ENCODE data around the gene USP15.

Gene USP15

DNA sequence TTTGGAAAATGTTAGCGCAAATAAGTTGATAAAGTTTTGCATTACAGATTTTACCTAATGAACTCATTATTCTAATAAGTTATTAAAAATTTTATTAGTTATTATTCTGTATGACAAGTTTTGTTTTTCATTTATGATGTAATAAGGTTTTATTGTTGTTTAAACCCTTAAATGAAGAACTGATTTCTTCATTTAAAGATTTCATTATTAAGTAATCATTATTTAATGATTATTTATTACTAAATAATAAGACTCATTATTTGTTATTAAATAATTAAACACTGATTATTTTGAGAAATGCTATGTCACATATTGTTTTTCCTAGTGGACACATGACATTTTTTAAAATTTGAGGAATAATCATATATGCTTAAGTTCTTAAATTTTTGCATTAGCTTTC is 34.2 kb downstream of the USP15 start:
- in situ Hi-C loops (cut with HindIII; ENCODE audit: low pct_unique_long_range_greater_than_20kb, low sequenced_read_pairs): no loop called here

GRCh38 chr12:62296001-62296400 is 35.8 kb downstream of the USP15 start:
- in situ Hi-C loops (cut with HindIII; ENCODE audit: low pct_unique_long_range_greater_than_20kb, low sequenced_read_pairs): no loop called here
- TF ChIP-seq JUND (IDR thresholded peaks at IDR 0.05; ENCODE audit: low read depth): no peak
- DNase-seq (ENCODE audit: low read depth in 1 of 2, low spot score in 1 of 2): no peak

More for the DNA sequence above, 34.2 kb downstream of the USP15 start:
- no peak for DNase-seq (ENCODE audit: low read depth in 1 of 2, low spot score in 1 of 2)
- no peak for TF ChIP-seq JUND (IDR thresholded peaks at IDR 0.05; ENCODE audit: low read depth)

DNA sequence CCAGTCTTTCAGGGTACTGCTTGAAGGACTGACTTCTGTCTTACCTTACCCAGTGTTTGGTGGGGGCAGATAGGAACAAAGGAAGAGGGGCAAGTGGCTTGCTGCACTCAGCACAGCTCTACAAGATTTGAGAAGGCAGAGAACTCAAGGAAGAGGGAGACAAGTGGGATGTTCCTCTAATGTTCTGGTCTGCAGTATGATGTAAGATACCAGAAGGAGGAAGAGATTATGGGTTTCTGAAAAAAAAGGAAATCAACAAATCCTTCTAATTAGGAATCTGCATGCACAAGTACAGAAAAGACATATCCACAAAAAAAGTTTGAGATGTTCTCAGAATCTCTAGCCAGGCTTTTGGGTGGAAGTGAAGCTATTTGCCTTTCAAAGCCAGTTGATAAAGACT is 37.1 kb downstream of the USP15 start:
- no peak for TF ChIP-seq JUND (IDR thresholded peaks at IDR 0.05; ENCODE audit: low read depth)
- DNase-seq (ENCODE audit: low read depth in 1 of 2, low spot score in 1 of 2): no peak
- in situ Hi-C loops (cut with HindIII; ENCODE audit: low pct_unique_long_range_greater_than_20kb, low sequenced_read_pairs): no loop called here

DNA sequence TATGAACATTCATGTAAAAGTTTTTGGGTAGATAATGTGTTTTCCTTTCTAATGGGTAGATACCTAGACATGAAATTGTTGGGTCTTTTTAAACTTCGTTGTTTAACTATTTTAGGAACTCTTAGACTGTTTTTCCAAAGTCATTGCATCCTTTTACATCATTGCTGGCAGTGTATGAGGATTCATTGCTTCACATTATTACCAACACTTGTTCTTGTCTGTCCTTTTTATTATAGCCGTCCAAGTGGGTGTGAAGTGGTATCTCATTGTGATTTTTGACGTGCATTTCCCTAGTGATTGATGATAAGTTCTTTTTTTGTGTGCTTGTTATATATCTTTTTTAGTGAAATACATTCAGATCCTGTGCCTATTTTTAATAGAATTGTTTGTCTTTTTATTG is 39.4 kb downstream of the USP15 start:
- no peak for DNase-seq (ENCODE audit: low read depth in 1 of 2, low spot score in 1 of 2)
- TF ChIP-seq JUND (IDR thresholded peaks at IDR 0.05; ENCODE audit: low read depth): no peak
- in situ Hi-C loops (cut with HindIII; ENCODE audit: low pct_unique_long_range_greater_than_20kb, low sequenced_read_pairs): no loop called here

GRCh38 chr12:62301080-62301798 is 41.0 kb downstream of the USP15 start:
- in situ Hi-C loops (cut with HindIII; ENCODE audit: low pct_unique_long_range_greater_than_20kb, low sequenced_read_pairs): no loop called here
- TF ChIP-seq JUND (IDR thresholded peaks at IDR 0.05; ENCODE audit: low read depth): no peak
- no peak for DNase-seq (ENCODE audit: low read depth in 1 of 2, low spot score in 1 of 2)

GRCh38 chr12:62301799-62302133 is 41.6 kb downstream of the USP15 start:
- no peak for DNase-seq (ENCODE audit: low read depth in 1 of 2, low spot score in 1 of 2)
- TF ChIP-seq JUND (IDR thresholded peaks at IDR 0.05; ENCODE audit: low read depth): no peak
- in situ Hi-C loops (cut with HindIII; ENCODE audit: low pct_unique_long_range_greater_than_20kb, low sequenced_read_pairs): no loop called here

- DNase-seq (ENCODE audit: low read depth in 1 of 2, low spot score in 1 of 2): no peak
- no peak for TF ChIP-seq JUND (IDR thresholded peaks at IDR 0.05; ENCODE audit: low read depth)
- in situ Hi-C loops (cut with HindIII; ENCODE audit: low pct_unique_long_range_greater_than_20kb, low sequenced_read_pairs): no loop called here
These were observed 44.4 kb downstream of the USP15 start for GRCh38 chr12:62304560-62304959.

GRCh38 chr12:62305778-62306177 is 45.6 kb downstream of the USP15 start:
- no peak for DNase-seq (ENCODE audit: low read depth in 1 of 2, low spot score in 1 of 2)
- TF ChIP-seq JUND (IDR thresholded peaks at IDR 0.05; ENCODE audit: low read depth): no peak
- in situ Hi-C loops (cut with HindIII; ENCODE audit: low pct_unique_long_range_greater_than_20kb, low sequenced_read_pairs): no loop called here

DNA sequence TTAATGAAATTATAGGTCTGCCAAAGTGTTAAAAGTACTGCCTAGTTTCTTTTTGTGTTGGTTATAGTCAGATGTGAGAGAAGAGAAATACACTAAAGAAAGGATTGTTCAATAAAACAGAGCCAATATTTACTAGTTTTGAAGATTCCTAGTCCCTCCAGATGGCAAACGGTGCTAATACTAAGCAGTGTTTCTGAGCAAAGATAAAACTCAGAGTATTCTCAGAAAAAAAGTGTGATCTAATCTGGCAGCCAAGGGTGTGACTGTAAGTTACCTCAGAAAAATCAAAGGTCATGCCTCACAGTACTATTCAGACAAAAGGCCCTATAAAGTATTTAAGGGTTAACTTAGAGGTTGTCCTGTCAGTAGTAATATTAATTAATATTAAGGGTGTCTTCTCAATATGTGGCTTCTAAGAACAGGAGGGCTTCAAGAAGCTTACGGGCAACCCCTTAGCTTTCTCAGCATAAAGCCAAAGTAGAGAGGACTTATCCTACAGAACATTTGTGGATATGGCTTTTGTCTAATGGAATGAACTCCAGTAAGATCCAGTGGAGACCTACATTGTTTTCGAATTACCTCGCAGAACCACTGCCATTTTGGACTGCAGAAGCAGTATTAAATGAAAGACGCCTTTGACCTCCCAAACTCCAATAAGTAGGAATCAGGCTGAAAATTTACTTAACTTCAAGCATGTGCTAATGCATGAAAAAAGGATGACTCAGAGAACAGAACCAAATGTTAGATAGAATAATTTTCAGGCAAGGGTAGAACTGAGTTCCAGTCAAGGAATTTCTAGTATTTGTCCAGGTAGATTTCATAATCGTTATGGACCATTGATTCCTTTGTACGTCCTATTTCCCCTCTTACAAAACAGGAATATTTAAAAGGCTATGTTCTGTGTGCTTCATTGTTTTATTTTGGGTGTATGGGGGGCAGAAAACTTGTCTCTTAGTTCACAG is 46.6 kb downstream of the USP15 start:
- DNase-seq (ENCODE audit: low read depth in 1 of 2, low spot score in 1 of 2): no peak
- in situ Hi-C loops (cut with HindIII; ENCODE audit: low pct_unique_long_range_greater_than_20kb, low sequenced_read_pairs): no loop called here
- no peak for TF ChIP-seq JUND (IDR thresholded peaks at IDR 0.05; ENCODE audit: low read depth)

- no peak for TF ChIP-seq JUND (IDR thresholded peaks at IDR 0.05; ENCODE audit: low read depth)
- in situ Hi-C loops (cut with HindIII; ENCODE audit: low pct_unique_long_range_greater_than_20kb, low sequenced_read_pairs): no loop called here
- no peak for DNase-seq (ENCODE audit: low read depth in 1 of 2, low spot score in 1 of 2)
These were observed 48.0 kb downstream of the USP15 start for GRCh38 chr12:62308201-62308600.

DNA sequence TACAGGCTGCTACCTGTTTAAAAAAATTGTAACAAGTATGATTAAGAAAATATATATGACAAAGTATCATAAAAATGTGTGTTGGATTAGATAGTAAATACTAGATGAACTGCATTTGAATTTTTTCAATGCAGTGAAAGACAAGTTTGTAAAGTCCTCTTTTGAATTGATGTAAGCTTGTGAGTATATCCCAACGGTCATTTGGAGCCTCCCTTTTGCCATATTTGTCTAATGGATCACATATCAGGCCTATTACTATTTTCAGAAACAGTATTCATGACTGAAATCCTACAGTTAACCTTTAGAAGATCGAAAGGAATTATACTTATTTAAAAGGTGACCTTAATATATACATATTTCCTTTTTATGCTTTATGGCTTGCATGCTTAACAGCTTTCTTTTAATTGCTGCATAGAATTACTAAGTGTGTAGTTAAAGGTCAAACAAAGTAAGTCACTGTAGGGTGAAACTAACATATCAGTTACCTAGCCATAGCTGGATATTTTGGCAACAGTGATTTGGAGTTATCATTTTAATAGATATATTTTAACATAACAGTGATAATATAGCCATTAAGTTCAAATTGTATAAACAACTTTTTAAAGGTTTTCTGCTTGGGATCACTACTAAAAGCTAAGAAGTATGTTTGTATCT is 53.6 kb downstream of the USP15 start:
- no peak for TF ChIP-seq JUND (IDR thresholded peaks at IDR 0.05; ENCODE audit: low read depth)
- in situ Hi-C loops (cut with HindIII; ENCODE audit: low pct_unique_long_range_greater_than_20kb, low sequenced_read_pairs): no loop called here
- no peak for DNase-seq (ENCODE audit: low read depth in 1 of 2, low spot score in 1 of 2)

GRCh38 chr12:62317017-62317416 is 56.8 kb downstream of the USP15 start:
- DNase-seq (ENCODE audit: low read depth in 1 of 2, low spot score in 1 of 2): no peak
- in situ Hi-C loops (cut with HindIII; ENCODE audit: low pct_unique_long_range_greater_than_20kb, low sequenced_read_pairs): no loop called here
- no peak for TF ChIP-seq JUND (IDR thresholded peaks at IDR 0.05; ENCODE audit: low read depth)

DNA sequence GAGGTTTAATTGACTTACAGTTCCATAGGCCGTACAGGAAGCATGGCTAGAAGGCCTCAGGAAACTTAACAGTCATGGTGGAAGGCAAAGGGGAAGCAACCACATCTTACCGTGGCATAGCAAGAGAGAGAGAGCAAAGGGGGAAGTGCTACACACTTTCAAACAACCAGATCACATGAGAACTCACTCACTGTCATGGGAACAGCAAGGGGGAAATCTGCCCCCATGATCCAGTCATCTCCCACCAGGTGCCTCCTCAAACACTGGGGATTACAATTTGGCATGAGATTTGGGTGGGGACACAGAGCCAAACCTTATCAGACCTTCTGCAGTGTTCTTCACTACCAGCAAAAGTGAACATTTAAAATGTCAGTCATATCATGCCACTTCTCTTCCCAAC is 58.9 kb downstream of the USP15 start:
- no peak for TF ChIP-seq JUND (IDR thresholded peaks at IDR 0.05; ENCODE audit: low read depth)
- no peak for DNase-seq (ENCODE audit: low read depth in 1 of 2, low spot score in 1 of 2)
- in situ Hi-C loops (cut with HindIII; ENCODE audit: low pct_unique_long_range_greater_than_20kb, low sequenced_read_pairs): no loop called here

Measured in T47D (cell line).